HepG2 (cell line): ENCODE measurements around the gene CTSZ.

ENCODE experiments used
- TF ChIP-seq, protein P1 (sequence below): sonication (generic); formaldehyde crosslinking; IDR thresholded peaks from 2 replicates; pipeline ENCODE4 v1.8.1; 2022; ENCODE audit warnings: low read depth, mild to moderate bottlenecking, missing genetic modification reagents
- TF ChIP-seq, protein P2 (sequence below): sonication (generic); formaldehyde crosslinking; IDR thresholded peaks from 2 replicates; pipeline ENCODE4 v1.8.1; 2023; ENCODE audit warnings: missing genetic modification reagents, inconsistent platforms, borderline replicate concordance

DNA sequence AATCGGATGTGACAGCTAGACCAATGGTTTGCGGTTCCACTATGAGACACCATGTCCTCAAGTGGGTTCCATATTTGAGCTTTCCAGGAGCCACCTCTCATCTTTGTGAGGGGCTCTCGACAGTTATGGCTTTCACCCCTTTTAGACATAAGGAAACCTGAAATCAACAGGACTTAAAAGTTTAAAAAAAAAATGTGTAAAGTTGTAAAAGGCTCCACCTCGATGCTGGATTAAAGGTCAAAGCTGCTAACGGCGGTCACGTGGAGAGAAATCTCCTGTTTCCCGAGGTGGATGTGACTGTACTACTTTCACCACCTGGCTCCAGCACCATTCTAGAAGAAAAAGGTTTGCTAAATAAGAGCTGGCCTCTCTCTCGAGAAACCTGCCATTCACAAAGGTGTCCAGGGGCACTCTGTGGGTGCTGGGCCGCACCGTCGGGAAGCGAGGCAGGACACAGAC, 24.5 kb upstream of the CTSZ start:
- TF ChIP-seq, protein P1, sequence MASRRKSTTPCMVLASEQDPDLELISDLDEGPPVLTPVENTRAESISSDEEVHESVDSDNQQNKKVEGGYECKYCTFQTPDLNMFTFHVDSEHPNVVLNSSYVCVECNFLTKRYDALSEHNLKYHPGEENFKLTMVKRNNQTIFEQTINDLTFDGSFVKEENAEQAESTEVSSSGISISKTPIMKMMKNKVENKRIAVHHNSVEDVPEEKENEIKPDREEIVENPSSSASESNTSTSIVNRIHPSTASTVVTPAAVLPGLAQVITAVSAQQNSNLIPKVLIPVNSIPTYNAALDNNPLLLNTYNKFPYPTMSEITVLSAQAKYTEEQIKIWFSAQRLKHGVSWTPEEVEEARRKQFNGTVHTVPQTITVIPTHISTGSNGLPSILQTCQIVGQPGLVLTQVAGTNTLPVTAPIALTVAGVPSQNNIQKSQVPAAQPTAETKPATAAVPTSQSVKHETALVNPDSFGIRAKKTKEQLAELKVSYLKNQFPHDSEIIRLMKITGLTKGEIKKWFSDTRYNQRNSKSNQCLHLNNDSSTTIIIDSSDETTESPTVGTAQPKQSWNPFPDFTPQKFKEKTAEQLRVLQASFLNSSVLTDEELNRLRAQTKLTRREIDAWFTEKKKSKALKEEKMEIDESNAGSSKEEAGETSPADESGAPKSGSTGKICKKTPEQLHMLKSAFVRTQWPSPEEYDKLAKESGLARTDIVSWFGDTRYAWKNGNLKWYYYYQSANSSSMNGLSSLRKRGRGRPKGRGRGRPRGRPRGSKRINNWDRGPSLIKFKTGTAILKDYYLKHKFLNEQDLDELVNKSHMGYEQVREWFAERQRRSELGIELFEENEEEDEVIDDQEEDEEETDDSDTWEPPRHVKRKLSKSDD (CRISPR knock-in tag), result no peak
- TF ChIP-seq, protein P2, sequence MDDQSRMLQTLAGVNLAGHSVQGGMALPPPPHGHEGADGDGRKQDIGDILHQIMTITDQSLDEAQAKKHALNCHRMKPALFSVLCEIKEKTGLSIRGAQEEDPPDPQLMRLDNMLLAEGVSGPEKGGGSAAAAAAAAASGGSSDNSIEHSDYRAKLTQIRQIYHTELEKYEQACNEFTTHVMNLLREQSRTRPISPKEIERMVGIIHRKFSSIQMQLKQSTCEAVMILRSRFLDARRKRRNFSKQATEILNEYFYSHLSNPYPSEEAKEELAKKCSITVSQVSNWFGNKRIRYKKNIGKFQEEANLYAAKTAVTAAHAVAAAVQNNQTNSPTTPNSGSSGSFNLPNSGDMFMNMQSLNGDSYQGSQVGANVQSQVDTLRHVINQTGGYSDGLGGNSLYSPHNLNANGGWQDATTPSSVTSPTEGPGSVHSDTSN (CRISPR knock-in tag), result no peak
